Keratinocyte (primary cell): ENCODE data around the gene EFNB2. TPM values are rescaled to one million over a fixed set of nuclear protein-coding genes. Genes with fewer than 3 reads are reported as not detected.

ENCODE experiments used
- DNase-seq: peaks from one replicate; pipeline ENCODE4 v3.0.0-alpha.2; 2011; ENCODE audit warnings: low read depth, missing footprints, low spot score
- FAIRE-seq: peaks from 2 replicates; lab custom pipeline; 2011; peaks lifted over from hg19 to GRCh38; lab: Jason Lieb, UNC
- H2AFZ ChIP-seq: 2 replicates; pipeline ENCODE4 v1.6.0; 2012; ENCODE audit warnings: low read length, control low read depth, inconsistent platforms; ENCODE audit not compliant: control insufficient read depth
- H3K27ac ChIP-seq: 2 replicates; pipeline ENCODE4 v1.5.1; 2011; ENCODE audit warnings: low read length; ENCODE audit not compliant: control insufficient read depth, insufficient read depth
- H3K27me3 ChIP-seq: 3 replicates; pipeline ENCODE4 v1.6.0; 2011; ENCODE audit warnings: low read length; ENCODE audit not compliant: control insufficient read depth, insufficient read depth; ENCODE audit errors: extremely low read depth
- H3K36me3 ChIP-seq, 2 experiments: 2 replicates in 1 of 2; 3 replicates in 1 of 2; pipeline ENCODE4 v1.5.1; 2011; ENCODE audit warnings: low read length in 2 of 2, mild to moderate bottlenecking in 1 of 2; ENCODE audit not compliant: control insufficient read depth in 2 of 2, insufficient read depth in 2 of 2; ENCODE audit errors: extremely low read depth in 1 of 2
- H3K4me1 ChIP-seq: 3 replicates; pipeline ENCODE4 v1.5.1; 2011; ENCODE audit warnings: low read length; ENCODE audit not compliant: control insufficient read depth, insufficient read depth; ENCODE audit errors: extremely low read depth
- H3K4me2 ChIP-seq: 3 replicates; pipeline ENCODE4 v1.6.0; 2011; ENCODE audit warnings: low read depth, low read length; ENCODE audit not compliant: control insufficient read depth, insufficient read depth; ENCODE audit errors: extremely low read depth
- H3K4me3 ChIP-seq, 3 experiments: fragments of 200-600 bp in 1 of 3; sonication (generic) in 1 of 3; 2 replicates in 2 of 3; 3 replicates in 1 of 3; pipeline ENCODE4 v1.5.1; 2011 to 2016; ENCODE audit warnings: low read length in 3 of 3, mild to moderate bottlenecking in 3 of 3, control low read depth in 2 of 3, inconsistent platforms in 1 of 3, low read depth in 1 of 3, mixed read lengths in 1 of 3, mixed run types in 1 of 3, moderate library complexity in 1 of 3; ENCODE audit not compliant: control insufficient read depth in 2 of 3, insufficient read depth in 2 of 3; ENCODE audit errors: extremely low read depth in 1 of 3
- H3K79me2 ChIP-seq: 2 replicates; pipeline ENCODE4 v1.6.0; 2012; ENCODE audit warnings: low read length; ENCODE audit not compliant: control insufficient read depth, insufficient read depth
- H3K9ac ChIP-seq: 3 replicates; pipeline ENCODE4 v1.6.0; 2011; ENCODE audit warnings: low read length; ENCODE audit not compliant: control insufficient read depth, insufficient read depth; ENCODE audit errors: extremely low read depth
- H3K9me1 ChIP-seq: 3 replicates; pipeline ENCODE4 v1.6.0; 2011; ENCODE audit warnings: low read length; ENCODE audit not compliant: control insufficient read depth, insufficient read depth; ENCODE audit errors: extremely low read depth
- H3K9me3 ChIP-seq: 2 replicates; pipeline ENCODE4 v1.5.1; 2012; ENCODE audit warnings: low read depth, low read length; ENCODE audit not compliant: control insufficient read depth
- H4K20me1 ChIP-seq: 3 replicates; pipeline ENCODE4 v1.6.0; 2011; ENCODE audit warnings: low read length; ENCODE audit not compliant: control insufficient read depth, insufficient read depth; ENCODE audit errors: extremely low read depth
- EZH2 ChIP-seq: IDR thresholded peaks from one replicate; pipeline ENCODE4 v1.6.1; 2012; ENCODE audit warnings: inconsistent platforms, mild to moderate bottlenecking, low read length, moderate library complexity
- dilution Hi-C: fragments of 300-500 bp; cut with MboI; formaldehyde crosslinking; loops from one replicate; pipeline ENCODE4 v1.7.0; 2020; ENCODE audit warnings: low sequenced_read_pairs; ENCODE audit not compliant: extremely low pct_ligation_motif_present
- polyA plus RNA-seq, 5 experiments: library from polyadenylated mRNA; depleted of rRNA in 3 of 5; stranded (reverse) in 3 of 5; stranded (forward) in 1 of 5; unstranded in 1 of 5; fragments of >200 nt; gene quantifications; 1 replicate in 1 of 5; 2 replicates in 3 of 5; 3 replicates in 1 of 5; pipeline versions ENCODE4 v1.2.1 to v1.2.3, GENCODE V29; 2011 to 2012; ENCODE audit warnings: missing spikeins in 2 of 5, low read depth in 1 of 5, low replicate concordance in 1 of 5
- TF ChIP-seq, protein P1 (sequence below), 3 experiments: IDR thresholded peaks in 1 of 3; conservative IDR thresholded peaks in 1 of 3; optimal IDR thresholded peaks in 1 of 3; 2 replicates in 2 of 3; 3 replicates in 1 of 3; pipeline versions ENCODE3 to v1.5.1; 2011; ENCODE audit warnings: low read length in 3 of 3, mild to moderate bottlenecking in 3 of 3, moderate library complexity in 2 of 3, control low read depth in 1 of 3, inconsistent platforms in 1 of 3; ENCODE audit not compliant: insufficient read depth in 2 of 3; ENCODE audit errors: extremely low read depth in 1 of 3

The EFNB2 gene
- polyA plus RNA-seq, 1 donor (not counting 4 experiments of a cell fraction or from before 2014, with no cell fraction given) = 38.9 TPM

DNA sequence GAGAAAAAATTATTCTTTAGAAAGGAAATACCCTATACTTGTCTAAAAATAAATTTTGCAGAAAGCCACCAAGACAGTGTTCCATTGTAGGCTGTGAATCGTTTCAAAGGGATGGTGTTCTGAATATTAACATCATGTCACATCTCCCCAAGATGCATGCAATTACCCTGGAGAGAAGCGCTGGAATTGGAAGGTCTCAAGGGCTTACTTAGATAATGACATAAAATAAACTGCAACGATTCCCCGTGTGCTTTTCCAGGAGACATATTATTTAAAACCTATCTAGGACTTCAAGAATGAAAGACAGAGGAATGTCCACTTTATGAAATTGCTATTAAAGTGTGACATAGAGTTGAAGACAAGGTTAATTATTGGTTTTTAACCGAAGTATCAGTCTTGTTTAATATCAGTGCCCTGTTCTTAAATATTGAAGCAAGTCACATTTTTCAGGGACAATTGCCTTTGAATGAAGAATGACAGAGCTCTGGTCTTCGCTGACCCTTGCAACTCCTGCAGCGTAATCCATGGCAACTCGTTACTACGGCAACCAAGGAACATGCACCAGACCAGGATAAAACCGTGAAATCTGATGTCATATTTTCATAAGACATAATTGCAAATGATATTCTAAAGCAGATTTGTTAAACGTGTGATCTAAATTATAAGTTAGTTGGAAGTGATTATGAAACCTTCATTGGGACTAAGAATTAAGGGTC is 91.7 kb downstream of the EFNB2 start:
- Histone ChIP-seq H3K9me1 (no peaks in the 10 kb centered on the region), H3K27me3 (no peaks in the 10 kb centered on the region), H4K20me1 (no peaks in the 10 kb centered on the region), H3K36me3 (no peaks in the 10 kb centered on the region), H3K9ac (no peak overlapping the region), H3K9me3 (no peaks in the 10 kb centered on the region), H3K4me2 (no peak overlapping the region), H3K4me3 (no peak overlapping the region), H3K79me2 (no peaks in the 10 kb centered on the region), H3K4me1 (no peaks in the 10 kb centered on the region), H3K27ac (no peak overlapping the region), H2AFZ (no peak overlapping the region)
- TF ChIP-seq, protein P1, sequence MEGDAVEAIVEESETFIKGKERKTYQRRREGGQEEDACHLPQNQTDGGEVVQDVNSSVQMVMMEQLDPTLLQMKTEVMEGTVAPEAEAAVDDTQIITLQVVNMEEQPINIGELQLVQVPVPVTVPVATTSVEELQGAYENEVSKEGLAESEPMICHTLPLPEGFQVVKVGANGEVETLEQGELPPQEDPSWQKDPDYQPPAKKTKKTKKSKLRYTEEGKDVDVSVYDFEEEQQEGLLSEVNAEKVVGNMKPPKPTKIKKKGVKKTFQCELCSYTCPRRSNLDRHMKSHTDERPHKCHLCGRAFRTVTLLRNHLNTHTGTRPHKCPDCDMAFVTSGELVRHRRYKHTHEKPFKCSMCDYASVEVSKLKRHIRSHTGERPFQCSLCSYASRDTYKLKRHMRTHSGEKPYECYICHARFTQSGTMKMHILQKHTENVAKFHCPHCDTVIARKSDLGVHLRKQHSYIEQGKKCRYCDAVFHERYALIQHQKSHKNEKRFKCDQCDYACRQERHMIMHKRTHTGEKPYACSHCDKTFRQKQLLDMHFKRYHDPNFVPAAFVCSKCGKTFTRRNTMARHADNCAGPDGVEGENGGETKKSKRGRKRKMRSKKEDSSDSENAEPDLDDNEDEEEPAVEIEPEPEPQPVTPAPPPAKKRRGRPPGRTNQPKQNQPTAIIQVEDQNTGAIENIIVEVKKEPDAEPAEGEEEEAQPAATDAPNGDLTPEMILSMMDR (optimal IDR thresholded peaks at IDR 0.05 in 1 of 3, IDR thresholded peaks at IDR 0.05 in 1 of 3, conservative IDR thresholded peaks at IDR 0.05 in 1 of 3; ENCODE audit: extremely low read depth in 1 of 3, insufficient read depth in 2 of 3, low read length in 3 of 3) = no peak
- TF ChIP-seq EZH2 = no peak
- dilution Hi-C loops = no loop called here
- no peak for DNase-seq
- no peak for FAIRE-seq

DNA sequence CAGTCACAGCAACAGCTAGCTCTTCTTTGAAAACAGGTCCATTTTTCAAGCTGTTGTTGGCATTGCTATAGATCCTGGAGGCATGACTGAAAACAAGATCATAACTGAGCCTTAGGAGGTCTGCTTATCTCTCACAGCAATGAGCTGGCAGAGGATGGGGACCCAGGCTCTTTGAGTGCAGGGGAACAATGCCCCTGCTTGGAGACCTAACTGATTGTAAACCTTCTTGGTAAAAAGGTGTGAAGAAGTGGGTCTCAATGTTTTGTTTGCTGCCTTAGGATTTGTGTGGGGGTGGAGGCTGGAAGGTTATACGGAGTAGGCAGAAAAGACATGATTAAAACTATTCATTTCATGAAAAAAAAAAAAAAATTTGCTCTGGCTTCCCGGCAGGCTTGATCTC is 94.6 kb downstream of the EFNB2 start:
- no peak overlapping the region for H3K4me3 ChIP-seq
- no peak overlapping the region for H3K27ac ChIP-seq
- no peaks in the 10 kb centered on the region for H3K4me1 ChIP-seq
- TF ChIP-seq EZH2 = no peak
- DNase-seq = no peak
- no peaks in the 10 kb centered on the region for H4K20me1 ChIP-seq
- H3K27me3 ChIP-seq = no peaks in the 10 kb centered on the region
- dilution Hi-C loops = no loop called here
- no peak overlapping the region for H3K9ac ChIP-seq
- no peaks in the 10 kb centered on the region for H3K9me3 ChIP-seq
- FAIRE-seq = no peak
- no peak overlapping the region for H2AFZ ChIP-seq
- H3K36me3 ChIP-seq = no peaks in the 10 kb centered on the region
- H3K9me1 ChIP-seq = no peaks in the 10 kb centered on the region
- no peaks in the 10 kb centered on the region for H3K79me2 ChIP-seq
- no peak overlapping the region for H3K4me2 ChIP-seq

Other genes with a start within 250 kb of the EFNB2 start
- 33.0 to 96.8 TPM (median 75.8 TPM) in 3 replicates for gene ARGLU1, start 32.5 kb upstream of the EFNB2 start, polyA plus RNA-seq